GM23338 (cell line): Measurements from ENCODE around the gene RPUSD1. TPM values are rescaled to one million over a fixed set of nuclear protein-coding genes. Genes with fewer than 3 reads are reported as not detected.

Experiments
- ATAC-seq: fragments of 200-7000 bp; cut with Tn5 transposase; 3 replicates; pipeline ENCODE4 v1.9.1; 2020
- DNase-seq: peaks from one replicate; pipeline ENCODE4 v3.0.0-alpha.2; 2015; ENCODE audit warnings: low spot score
- H2AFZ ChIP-seq: fragments of 200-600 bp; sonication (generic); 2 replicates; pipeline ENCODE4 v1.8.0; 2016; ENCODE audit warnings: antibody characterized with exemption, mild to moderate bottlenecking, moderate library complexity
- H3F3A ChIP-seq: fragments of 200-600 bp; sonication (generic); replicated peaks from 2 replicates; pipeline ENCODE4 v1.8.0; 2017; ENCODE audit warnings: antibody characterized with exemption, mixed run types, low read depth
- H3K27ac ChIP-seq: fragments of 200-600 bp; sonication (generic); 2 replicates; pipeline ENCODE4 v1.6.1; 2016; ENCODE audit warnings: low read depth
- H3K27me3 ChIP-seq: fragments of 200-600 bp; sonication (generic); 2 replicates; pipeline ENCODE4 v1.8.0; 2016; ENCODE audit warnings: mild to moderate bottlenecking, mixed run types, moderate library complexity; ENCODE audit not compliant: insufficient read depth
- H3K36me3 ChIP-seq: fragments of 200-600 bp; sonication (generic); 2 replicates; pipeline ENCODE4 v1.8.0; 2016; ENCODE audit warnings: mild to moderate bottlenecking; ENCODE audit not compliant: insufficient read depth
- H3K4me1 ChIP-seq: fragments of 200-600 bp; sonication (generic); 2 replicates; pipeline ENCODE4 v1.8.0; 2016; ENCODE audit warnings: mild to moderate bottlenecking, moderate library complexity; ENCODE audit not compliant: insufficient read depth
- H3K4me2 ChIP-seq: fragments of 200-600 bp; sonication (generic); 2 replicates; pipeline ENCODE4 v1.7.1; 2017; ENCODE audit warnings: mixed run types
- H3K4me3 ChIP-seq: fragments of 200-600 bp; sonication (generic); 2 replicates; pipeline ENCODE4 v1.6.1; 2016; ENCODE audit warnings: mixed run types
- H3K79me2 ChIP-seq: fragments of 200-600 bp; sonication (generic); replicated peaks from 2 replicates; pipeline ENCODE4 v1.8.0; 2017; ENCODE audit warnings: mild to moderate bottlenecking; ENCODE audit not compliant: insufficient read depth
- H3K9me2 ChIP-seq: fragments of 200-600 bp; sonication (generic); 2 replicates; pipeline ENCODE4 v1.8.0; 2017; ENCODE audit not compliant: insufficient read depth
- H4K20me1 ChIP-seq: fragments of 200-600 bp; sonication (generic); replicated peaks from 2 replicates; pipeline ENCODE4 v1.8.0; 2017; ENCODE audit warnings: mild to moderate bottlenecking; ENCODE audit not compliant: insufficient read depth
- H3K27ac Mint-ChIP-seq: 2 replicates; pipeline ENCODE4 v1.8.0; 2020; ENCODE audit warnings: inconsistent platforms, mild to moderate bottlenecking, moderate library complexity, mixed read lengths
- H3K27me3 Mint-ChIP-seq: 3 replicates; pipeline ENCODE4 v1.8.0; 2022; ENCODE audit warnings: low read depth, mild to moderate bottlenecking, moderate library complexity, mixed read lengths, inconsistent platforms; ENCODE audit not compliant: insufficient read depth, poor library complexity
- H3K36me3 Mint-ChIP-seq: 3 replicates; pipeline ENCODE4 v1.8.0; 2021; ENCODE audit warnings: low read depth, mild to moderate bottlenecking, inconsistent platforms, moderate library complexity, mixed read lengths
- H3K4me1 Mint-ChIP-seq: 3 replicates; pipeline ENCODE4 v1.8.0; 2020; ENCODE audit warnings: mild to moderate bottlenecking, inconsistent platforms, mixed read lengths
- H3K4me3 Mint-ChIP-seq: 3 replicates; pipeline ENCODE4 v1.8.0; 2021; ENCODE audit warnings: moderate library complexity, mild to moderate bottlenecking, inconsistent platforms, mixed read lengths
- H3K9me3 Mint-ChIP-seq: 3 replicates; pipeline ENCODE4 v1.8.0; 2020; ENCODE audit warnings: moderate library complexity, mild to moderate bottlenecking, inconsistent platforms, mixed read lengths
- CREB1 ChIP-seq: fragments of 250-450 bp; sonication (Bioruptor Pico); IDR thresholded peaks from 2 replicates; pipeline ENCODE4 v1.5.0; 2020; ENCODE audit warnings: low read depth, mild to moderate bottlenecking, moderate library complexity
- CTCF ChIP-seq, 2 experiments: fragments of 200-600 bp in 1 of 2; sonication (generic) in 1 of 2; conservative IDR thresholded peaks; 2 replicates each; pipeline versions ENCODE4 v1.5.1 to v1.6.1; 2016 to 2017; ENCODE audit warnings: antibody characterized with exemption in 2 of 2, low read depth in 2 of 2, mild to moderate bottlenecking in 2 of 2, moderate library complexity in 1 of 2
- ETS1 ChIP-seq: IDR thresholded peaks from 2 replicates; pipeline ENCODE4 v1.6.1; 2016; ENCODE audit warnings: antibody characterized with exemption
- EZH2 ChIP-seq: fragments of 200-600 bp; sonication (generic); IDR thresholded peaks from one replicate; pipeline ENCODE4 v1.8.0; 2017; ENCODE audit warnings: antibody characterized with exemption, mild to moderate bottlenecking, low read depth; ENCODE audit not compliant: unreplicated experiment
- EZH2phosphoT487 ChIP-seq: fragments of 200-600 bp; sonication (generic); IDR thresholded peaks from one replicate; pipeline ENCODE4 v1.8.1; 2018; ENCODE audit warnings: antibody characterized with exemption; ENCODE audit not compliant: unreplicated experiment
- JUNB ChIP-seq: IDR thresholded peaks from one replicate; pipeline ENCODE4 v1.6.1; 2016; ENCODE audit warnings: antibody characterized with exemption; ENCODE audit not compliant: unreplicated experiment
- NANOG ChIP-seq: IDR thresholded peaks from 2 replicates; pipeline ENCODE4 v1.6.1; 2016; ENCODE audit warnings: antibody characterized with exemption, borderline replicate concordance
- POLR2AphosphoS5 ChIP-seq: IDR thresholded peaks from 2 replicates; pipeline ENCODE4 v1.6.1; 2016; ENCODE audit warnings: antibody characterized with exemption, low read depth
- REST ChIP-seq: IDR thresholded peaks from one replicate; pipeline ENCODE4 v1.6.1; 2018; ENCODE audit warnings: antibody characterized with exemption; ENCODE audit not compliant: unreplicated experiment
- STAT1 ChIP-seq: IDR thresholded peaks from one replicate; pipeline ENCODE4 v1.6.1; 2016; ENCODE audit warnings: antibody characterized with exemption; ENCODE audit not compliant: unreplicated experiment
- ZNF114 ChIP-seq: fragments of 250-450 bp; sonication (Bioruptor Pico); IDR thresholded peaks from 2 replicates; pipeline ENCODE4 v1.5.0; 2020; ENCODE audit warnings: mild to moderate bottlenecking, moderate library complexity
- ZNF331 ChIP-seq: fragments of 250-450 bp; sonication (Bioruptor Pico); IDR thresholded peaks from 2 replicates; pipeline ENCODE4 v1.5.0; 2020; ENCODE audit warnings: low read depth, mild to moderate bottlenecking, moderate library complexity
- ZNF462 ChIP-seq: fragments of 250-450 bp; sonication (Bioruptor Pico); IDR thresholded peaks from 2 replicates; pipeline ENCODE4 v1.5.0; 2020; ENCODE audit warnings: mild to moderate bottlenecking, moderate library complexity
- polyA plus RNA-seq: library from polyadenylated mRNA; unstranded; fragments of >200 nt; fragmentation: Nextera tagmentation; extraction: Ambion mirVana; gene quantifications from 2 replicates; pipeline ENCODE4 v1.2.1, GENCODE V29; 2016
- total RNA-seq: library from RNA; depleted of rRNA; stranded (reverse); fragments of >200 nt; shearing (Covaris generic); gene quantifications from 2 replicates; pipeline ENCODE4 v1.2.3, GENCODE V29; 2014

RPUSD1 gene
- total and polyA plus RNA-seq, 2 experiments from 2014 or later, result 19.1 to 79.5 TPM

GRCh38 chr16:792221-792995, 4.2 kb upstream of the RPUSD1 start:
- H3K36me3 ChIP-seq, result no peaks in the 10 kb centered on the region; the same call in 1 of the 2 replicates
- no peaks in the 10 kb centered on the region for H3F3A ChIP-seq
- Mint-ChIP-seq H3K27ac (no peak overlapping the region), H3K9me3 (no peaks in the 10 kb centered on the region; the same call in 2 of the 3 replicates), H3K36me3 (peaks cover 27% of the 10 kb centered on the region), H3K4me1 (no peaks in the 10 kb centered on the region), H3K4me3 (no peak overlapping the region), H3K27me3 (peaks cover 7% of the 10 kb centered on the region)
- ATAC-seq (no peak), DNase-seq (no peak)
- H2AFZ ChIP-seq, result no peak overlapping the region
- peaks cover 15% of the 10 kb centered on the region for H4K20me1 ChIP-seq
- no peaks in the 10 kb centered on the region for H3K4me1 ChIP-seq
- no peaks in the 10 kb centered on the region for H3K27me3 ChIP-seq
- H3K4me3 ChIP-seq, result no peak overlapping the region
- no peak for TF ChIP-seq REST
- TF ChIP-seq NANOG, result no peak
- TF ChIP-seq ZNF114 (CRISPR knock-in tag), result no peak
- TF ChIP-seq CREB1 (CRISPR knock-in tag), result no peak
- TF ChIP-seq ZNF462 (CRISPR knock-in tag), result no peak
- TF ChIP-seq ETS1, result no peak
- TF ChIP-seq ZNF331, result no peak
- no peak for TF ChIP-seq EZH2
- no peak for TF ChIP-seq JUNB
- TF ChIP-seq EZH2phosphoT487, result no peak
- no peak for TF ChIP-seq STAT1
- TF ChIP-seq CTCF (conservative IDR thresholded peaks at IDR 0.05; ENCODE audit: low read depth in 2 of 2), result no peak
- no peak for TF ChIP-seq POLR2AphosphoS5
- H3K27ac ChIP-seq, result no peak overlapping the region
- H3K79me2 ChIP-seq, result peaks cover 11% of the 10 kb centered on the region; the same call in 1 of the 2 replicates
- no peak overlapping the region for H3K4me2 ChIP-seq
- H3K9me2 ChIP-seq, result no peaks in the 10 kb centered on the region
